Stomach (tissue), 9 donors: Measurements from ENCODE around the gene NRL. TPM values are rescaled to one million over a fixed set of nuclear protein-coding genes. Genes with fewer than 3 reads are reported as not detected.

Source experiments
- DNase-seq, 2 donors: peaks; one replicate each; pipeline versions ENCODE4 v3.0.0 to v3.0.0-alpha.2; 2013 to 2019
- H3K27ac ChIP-seq, 5 donors: fragments of 200-600 bp in 4 of 5; sonication (generic) in 4 of 5; one replicate each; pipeline ENCODE4 v1.5.1; 2013 to 2019; ENCODE audit warnings: mild to moderate bottlenecking in 1 of 5, moderate library complexity in 1 of 5
- H3K27me3 ChIP-seq, 3 donors: fragments of 200-600 bp; sonication (generic); one replicate each; pipeline ENCODE4 v1.5.1; 2017 to 2019; ENCODE audit warnings: mixed run types in 1 of 3
- H3K36me3 ChIP-seq, 4 donors: fragments of 200-600 bp; sonication (generic); 1 replicate in 3 of 4; 2 replicates in 1 of 4; pipeline ENCODE4 v1.5.1; 2016 to 2019
- H3K4me1 ChIP-seq, 4 donors: fragments of 200-600 bp; sonication (generic); one replicate each; pipeline ENCODE4 v1.5.1; 2016 to 2019
- H3K4me3 ChIP-seq, 4 donors: fragments of 200-600 bp; sonication (generic) in 3 of 4; one replicate each; pipeline ENCODE4 v1.5.1; 2016 to 2019; ENCODE audit warnings: mild to moderate bottlenecking in 1 of 4
- H3K9me3 ChIP-seq, 4 donors: fragments of 200-600 bp; sonication (generic); one replicate each; pipeline ENCODE4 v1.5.1; 2016 to 2019
- EP300 ChIP-seq: sonication (generic); formaldehyde crosslinking; IDR thresholded peaks from one replicate; pipeline ENCODE4 v1.6.1; 2017; ENCODE audit warnings: antibody characterized with exemption
- POLR2A ChIP-seq, 4 donors: fragments of 450-650 bp; IDR thresholded peaks; one replicate each; pipeline ENCODE4 v1.6.1; 2016; ENCODE audit warnings: antibody characterized with exemption in 4 of 4, control low read depth in 2 of 4, mild to moderate bottlenecking in 1 of 4, moderate library complexity in 1 of 4
- POLR2AphosphoS5 ChIP-seq, 3 donors: sonication (generic); formaldehyde crosslinking; IDR thresholded peaks; one replicate each; pipeline ENCODE4 v1.6.1; 2016; ENCODE audit warnings: antibody characterized with exemption in 3 of 3
- WGBS, 5 donors: extraction: QIAGEN DNeasy Blood & Tissue Kit in 3 of 5; methylation state at CpG; one replicate each; pipeline versions ENCODE4 v1.1.5 to v1.1.7; 2013 to 2018; 5-methylcytosine and 5-hydroxymethylcytosine counted together
- intact Hi-C: fragments of 100-400 bp; cut with DNase I; formaldehyde crosslinking; loops from one replicate; pipeline ENCODE4 v1.15.1; 2023; ENCODE audit warnings: low total_unique reads
- polyA plus RNA-seq, 3 donors: library from polyadenylated mRNA; stranded (reverse); fragments of 200-250 nt; gene quantifications; one replicate each; pipeline ENCODE4 v1.2.3, GENCODE V29; 2013
- total RNA-seq, 5 donors: library from RNA; depleted of rRNA; stranded (reverse); fragments of >200 nt; gene quantifications; one replicate each; pipeline versions ENCODE4 v1.1.0 to v1.2.3, GENCODE V29; 2014 to 2016
- TF ChIP-seq, protein P1 (sequence below), 7 experiments: fragments of 450-650 bp in 4 of 7; fragments of 200-600 bp in 3 of 7; sonication (generic) in 3 of 7; IDR thresholded peaks; one replicate each; pipeline ENCODE4 v1.5.1; 2016 to 2019; ENCODE audit warnings: antibody characterized with exemption in 7 of 7, control low read depth in 2 of 7, mild to moderate bottlenecking in 1 of 7
- donor health status: healthy with polysubstance abuse.
- donor health status: Bipolar disorder and iron deficiency.
- donor health status: healthy.

The NRL gene
- total and polyA plus RNA-seq, 8 donors = 0.92 to 69.2 (median 1.3) TPM; not detected in 1

DNA sequence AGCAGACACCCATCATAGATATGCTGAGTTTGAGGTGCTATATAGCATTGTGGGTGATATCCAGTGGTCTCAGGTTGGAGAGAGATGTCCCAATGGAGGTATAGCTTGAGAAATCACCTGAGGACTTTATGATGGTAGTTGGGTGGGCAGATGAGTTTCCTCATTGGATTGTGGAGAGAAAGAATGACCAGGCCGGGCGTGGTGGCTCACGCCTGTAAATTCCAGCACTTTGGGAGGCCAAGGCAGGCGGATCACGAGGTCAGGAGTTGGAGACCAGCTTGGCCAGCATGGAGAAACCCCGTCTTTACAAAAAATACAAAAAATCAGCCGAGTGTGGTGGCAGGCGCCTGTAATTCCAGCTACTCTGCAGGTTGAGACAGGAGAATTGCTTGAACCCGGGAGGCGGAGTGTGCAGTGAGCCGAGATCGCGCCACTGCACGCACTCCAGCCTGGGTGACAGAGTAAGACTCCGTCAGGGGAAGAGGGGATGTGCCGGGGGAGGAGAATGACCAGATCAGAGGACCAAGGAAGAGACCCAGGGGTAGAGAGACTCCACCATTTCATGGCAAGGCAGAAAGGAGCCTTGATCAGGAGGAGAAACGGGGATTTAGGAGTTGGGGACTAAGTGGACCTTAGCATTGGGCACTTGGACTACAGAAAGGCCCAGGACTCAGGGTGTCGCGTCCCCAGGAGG, 21.4 kb downstream of the NRL start:
- WGBS, 5 donors = 77 to 88% (median 83%) methylated on average over 19 of the region's 19 CpGs
- intact Hi-C loops = no loop called here
- TF ChIP-seq POLR2AphosphoS5 (IDR thresholded peaks at IDR 0.05) = no peak
- TF ChIP-seq EP300 = no peak
- TF ChIP-seq, protein P1, sequence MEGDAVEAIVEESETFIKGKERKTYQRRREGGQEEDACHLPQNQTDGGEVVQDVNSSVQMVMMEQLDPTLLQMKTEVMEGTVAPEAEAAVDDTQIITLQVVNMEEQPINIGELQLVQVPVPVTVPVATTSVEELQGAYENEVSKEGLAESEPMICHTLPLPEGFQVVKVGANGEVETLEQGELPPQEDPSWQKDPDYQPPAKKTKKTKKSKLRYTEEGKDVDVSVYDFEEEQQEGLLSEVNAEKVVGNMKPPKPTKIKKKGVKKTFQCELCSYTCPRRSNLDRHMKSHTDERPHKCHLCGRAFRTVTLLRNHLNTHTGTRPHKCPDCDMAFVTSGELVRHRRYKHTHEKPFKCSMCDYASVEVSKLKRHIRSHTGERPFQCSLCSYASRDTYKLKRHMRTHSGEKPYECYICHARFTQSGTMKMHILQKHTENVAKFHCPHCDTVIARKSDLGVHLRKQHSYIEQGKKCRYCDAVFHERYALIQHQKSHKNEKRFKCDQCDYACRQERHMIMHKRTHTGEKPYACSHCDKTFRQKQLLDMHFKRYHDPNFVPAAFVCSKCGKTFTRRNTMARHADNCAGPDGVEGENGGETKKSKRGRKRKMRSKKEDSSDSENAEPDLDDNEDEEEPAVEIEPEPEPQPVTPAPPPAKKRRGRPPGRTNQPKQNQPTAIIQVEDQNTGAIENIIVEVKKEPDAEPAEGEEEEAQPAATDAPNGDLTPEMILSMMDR (IDR thresholded peaks at IDR 0.05) = no peak
- TF ChIP-seq POLR2A (IDR thresholded peaks at IDR 0.05) = no peak
- peak overlapping the region; percentile 70 to 85 (median 74) for H3K4me3 ChIP-seq
- H3K36me3 ChIP-seq = peaks cover 0 to 6% (median 6%) of the 10 kb centered on the region in 4 donors
- H3K9me3 ChIP-seq = no peaks in the 10 kb centered on the region
- H3K27me3 ChIP-seq = no peaks in the 10 kb centered on the region
- no peak for DNase-seq
- peak overlapping the region; percentile 94 to 99 (median 95) for H3K27ac ChIP-seq
- peaks cover 10 to 50% (median 35%) of the 10 kb centered on the region in 4 donors for H3K4me1 ChIP-seq

- Histone ChIP-seq H3K9me3 (no peaks in the 10 kb centered on the region), H3K36me3 (no peaks in the 10 kb centered on the region), H3K4me1 (peaks cover 10 to 50% (median 35%) of the 10 kb centered on the region in 4 donors), H3K27me3 (no peaks in the 10 kb centered on the region), H3K4me3 (no peak overlapping the region), H3K27ac (peak overlapping the region; percentile 26 to 99 (median 95))
- no peak for TF ChIP-seq POLR2AphosphoS5 (IDR thresholded peaks at IDR 0.05)
- no peak for TF ChIP-seq EP300
- TF ChIP-seq, protein P1 (IDR thresholded peaks at IDR 0.05) = no peak
- no peak for TF ChIP-seq POLR2A (IDR thresholded peaks at IDR 0.05)
- DNase-seq = no peak
- intact Hi-C loops = no loop called here
- WGBS, 5 donors = 66 to 74% (median 73%) methylated on average over 4 of the region's 4 CpGs
Observed at GRCh38 chr14:24092505-24093206, 22.1 kb downstream of the NRL start.

GRCh38 chr14:24092110-24092504, 22.6 kb downstream of the NRL start:
- Histone ChIP-seq H3K9me3 (no peaks in the 10 kb centered on the region), H3K27ac (peak overlapping the region in 3 of 5 donors; percentile 28 to 99 (median 94)), H3K4me3 (no peak overlapping the region), H3K27me3 (no peaks in the 10 kb centered on the region), H3K36me3 (no peaks in the 10 kb centered on the region), H3K4me1 (peaks cover 10 to 50% (median 35%) of the 10 kb centered on the region in 4 donors)
- intact Hi-C loops = no loop called here
- TF ChIP-seq POLR2AphosphoS5 (IDR thresholded peaks at IDR 0.05) (no peak), POLR2A (IDR thresholded peaks at IDR 0.05) (no peak), EP300 (no peak)
- TF ChIP-seq, protein P1 (IDR thresholded peaks at IDR 0.05) = no peak
- DNase-seq = peak in 1 of 2 donors; percentile 65

DNA sequence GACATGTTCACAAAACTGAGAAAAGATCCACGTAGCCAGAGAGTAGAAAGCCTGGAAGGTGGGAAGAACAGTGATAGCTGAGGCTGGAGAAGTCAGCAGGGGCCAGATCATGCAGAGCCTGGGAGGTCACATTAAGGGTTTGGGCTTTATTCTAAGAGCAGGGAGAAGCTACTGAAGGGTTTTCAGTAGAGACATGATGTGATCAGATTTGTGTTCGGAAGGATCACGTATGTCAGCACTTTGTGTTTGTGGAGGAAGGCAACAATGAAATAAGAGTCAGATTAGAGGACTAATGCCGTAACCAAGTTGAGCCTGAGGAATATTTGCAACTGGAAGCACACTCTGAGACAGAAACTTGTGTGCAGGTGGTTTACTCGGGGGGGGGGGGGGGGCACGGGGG, 24.9 kb downstream of the NRL start:
- H3K4me1 ChIP-seq = peaks cover 10 to 41% (median 23%) of the 10 kb centered on the region in 4 donors
- no peaks in the 10 kb centered on the region for H3K36me3 ChIP-seq
- no peak overlapping the region for H3K27ac ChIP-seq
- H3K4me3 ChIP-seq = no peak overlapping the region
- no peaks in the 10 kb centered on the region for H3K9me3 ChIP-seq
- intact Hi-C loops = no loop called here
- H3K27me3 ChIP-seq = no peaks in the 10 kb centered on the region
- 64 to 79% (median 74%) methylated on average over 6 of the region's 6 CpGs for WGBS, 5 donors
- no peak for DNase-seq
- TF ChIP-seq POLR2AphosphoS5 (IDR thresholded peaks at IDR 0.05) (no peak), POLR2A (IDR thresholded peaks at IDR 0.05) (no peak), EP300 (no peak)
- TF ChIP-seq, protein P1 (IDR thresholded peaks at IDR 0.05) = no peak
